Right lobe of liver (tissue), 6 donors: ENCODE data around the gene PHF2. TPM values are rescaled to one million over a fixed set of nuclear protein-coding genes. Genes with fewer than 3 reads are reported as not detected.

ENCODE experiments used
- ATAC-seq, 4 donors: fragments of 200-7000 bp; cut with Tn5 transposase; one replicate each; pipeline ENCODE4 v1.9.1; 2020; ENCODE audit warnings: mild to moderate bottlenecking in 4 of 4, moderate library complexity in 4 of 4
- DNase-seq, 3 donors: peaks; one replicate each; pipeline ENCODE4 v3.0.0-alpha.2; 2020
- H3K27ac ChIP-seq, 3 donors: fragments of 200-600 bp; one replicate each; pipeline ENCODE4 v1.8.0; 2022
- H3K27me3 ChIP-seq, 2 donors: fragments of 200-600 bp; one replicate each; pipeline ENCODE4 v1.8.0; 2022
- H3K36me3 ChIP-seq, 4 donors: fragments of 200-600 bp; sonication (generic) in 1 of 4; one replicate each; pipeline versions ENCODE4 v1.5.1 to v1.8.0; 2017 to 2022; ENCODE audit warnings: control low read depth in 1 of 4
- H3K4me1 ChIP-seq, 4 donors: fragments of 200-600 bp; sonication (generic) in 1 of 4; one replicate each; pipeline versions ENCODE4 v1.5.1 to v1.8.0; 2017 to 2022; ENCODE audit warnings: control low read depth in 1 of 4
- H3K4me3 ChIP-seq, 3 donors: fragments of 200-600 bp; one replicate each; pipeline ENCODE4 v1.8.0; 2022
- H3K9me3 ChIP-seq, 4 donors: fragments of 200-600 bp; sonication (generic) in 1 of 4; one replicate each; pipeline versions ENCODE4 v1.5.1 to v1.8.0; 2017 to 2022; ENCODE audit warnings: control low read depth in 1 of 4
- POLR2A ChIP-seq: fragments of 450-650 bp; IDR thresholded peaks from one replicate; pipeline ENCODE4 v1.6.1; 2017; ENCODE audit warnings: antibody characterized with exemption, mild to moderate bottlenecking
- WGBS: methylation state at CpG from one replicate; pipeline ENCODE4 v1.1.6; 2018; ENCODE audit warnings: low coverage, low lambda C conversion rate; ENCODE audit not compliant: insufficient coverage; ENCODE audit errors: missing lambda C conversion rate; 5-methylcytosine and 5-hydroxymethylcytosine counted together
- intact Hi-C, 2 donors: fragments of 100-400 bp; cut with DNase I; formaldehyde crosslinking; loops; one replicate each; pipeline versions ENCODE4 v1.11.2 to v1.14.1; 2022
- total RNA-seq, 6 experiments: library from RNA; depleted of rRNA in 2 of 6; stranded (reverse); fragments of >200 nt in 2 of 6; fragmentation: NEBNext Ultra II Directional in 3 of 6; extraction: Animal tissue kit (Norgen Biotek cat#: 25700) in 3 of 6; gene quantifications; one replicate each; pipeline versions ENCODE4 v1.1.0 to v1.2.4, GENCODE V29; 2016 to 2023
- TF ChIP-seq, protein P1 (sequence below), 4 donors: fragments of 200-600 bp in 3 of 4; fragments of 450-650 bp in 1 of 4; IDR thresholded peaks; one replicate each; pipeline versions ENCODE4 v1.5.1 to v1.8.0; 2016 to 2022; ENCODE audit warnings: antibody characterized with exemption in 4 of 4, mild to moderate bottlenecking in 2 of 4
- donor health status: DM: no; HTN: yes; CAD: no.
- donor health status: DM: no; HTN: no; CAD: no.
- donor health status: DM: no; HTN: no; CAD: no.
- donor health status: DM: no; HTN: yes; CAD: no.
- donor health status: DM: no; HTN: yes; CAD: no.

Gene PHF2
- total RNA-seq, 6 experiments from 2014 or later, result 6.3 to 8.5 (median 6.8) TPM

DNA sequence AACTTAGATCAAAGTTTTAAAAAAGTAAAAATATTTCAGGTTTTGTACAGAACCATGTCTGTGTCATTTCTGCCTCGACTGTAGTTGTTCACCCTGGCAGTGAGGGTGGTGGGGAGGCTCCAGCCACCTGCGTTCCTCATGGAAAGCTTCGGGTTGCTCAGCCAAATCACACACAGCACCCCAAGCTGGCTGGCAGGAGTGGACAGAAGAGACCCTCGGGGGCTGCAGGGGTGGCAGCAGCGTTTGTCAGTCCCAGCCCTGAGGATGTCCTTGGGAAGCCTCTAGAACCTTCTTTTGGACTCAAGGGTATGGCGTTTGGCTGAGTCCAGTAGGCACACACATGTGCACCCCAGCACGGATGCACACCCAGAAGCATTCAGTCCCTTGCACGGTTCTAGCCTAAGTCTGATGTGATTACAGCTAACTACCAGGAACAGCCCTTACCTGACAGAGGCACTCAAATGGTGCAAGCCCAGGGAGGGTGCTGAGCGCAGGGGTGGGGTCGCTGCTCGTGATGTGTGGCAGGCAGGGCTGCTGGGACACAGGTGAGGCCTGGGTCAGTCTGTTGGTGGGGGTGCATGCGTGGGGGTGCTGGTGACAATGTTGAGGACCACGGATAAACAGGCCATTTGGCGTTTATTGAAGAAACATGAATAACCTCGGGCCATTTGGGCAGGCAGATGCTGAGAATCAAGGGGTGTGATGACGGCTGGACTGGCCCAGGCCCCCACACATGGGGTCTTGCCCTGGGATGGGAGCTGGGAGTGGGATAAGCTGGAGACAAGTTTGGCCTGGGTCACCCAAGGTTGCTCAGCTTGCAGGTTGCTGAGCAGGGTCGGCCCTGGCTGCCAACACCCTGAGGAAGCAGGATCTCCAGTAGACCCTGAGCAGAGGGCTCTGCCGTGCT is 103.4 kb downstream of the PHF2 start:
- intact Hi-C loops, result loop anchor here (5.0 kb wide), 1 partner anchor 283 kb away; no protein-coding TSS in a partner anchor
- no peak overlapping the region for H3K27ac ChIP-seq
- peaks cover 0 to 10% (median 0%) of the 10 kb centered on the region in 4 donors for H3K4me1 ChIP-seq
- peak; percentile 13 to 50 (median 38) for DNase-seq
- no peak overlapping the region for H3K4me3 ChIP-seq
- no peaks in the 10 kb centered on the region for H3K27me3 ChIP-seq
- TF ChIP-seq POLR2A, result no peak
- TF ChIP-seq, protein P1, sequence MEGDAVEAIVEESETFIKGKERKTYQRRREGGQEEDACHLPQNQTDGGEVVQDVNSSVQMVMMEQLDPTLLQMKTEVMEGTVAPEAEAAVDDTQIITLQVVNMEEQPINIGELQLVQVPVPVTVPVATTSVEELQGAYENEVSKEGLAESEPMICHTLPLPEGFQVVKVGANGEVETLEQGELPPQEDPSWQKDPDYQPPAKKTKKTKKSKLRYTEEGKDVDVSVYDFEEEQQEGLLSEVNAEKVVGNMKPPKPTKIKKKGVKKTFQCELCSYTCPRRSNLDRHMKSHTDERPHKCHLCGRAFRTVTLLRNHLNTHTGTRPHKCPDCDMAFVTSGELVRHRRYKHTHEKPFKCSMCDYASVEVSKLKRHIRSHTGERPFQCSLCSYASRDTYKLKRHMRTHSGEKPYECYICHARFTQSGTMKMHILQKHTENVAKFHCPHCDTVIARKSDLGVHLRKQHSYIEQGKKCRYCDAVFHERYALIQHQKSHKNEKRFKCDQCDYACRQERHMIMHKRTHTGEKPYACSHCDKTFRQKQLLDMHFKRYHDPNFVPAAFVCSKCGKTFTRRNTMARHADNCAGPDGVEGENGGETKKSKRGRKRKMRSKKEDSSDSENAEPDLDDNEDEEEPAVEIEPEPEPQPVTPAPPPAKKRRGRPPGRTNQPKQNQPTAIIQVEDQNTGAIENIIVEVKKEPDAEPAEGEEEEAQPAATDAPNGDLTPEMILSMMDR (IDR thresholded peaks at IDR 0.05), result no peak
- ATAC-seq, result no peak
- no peaks in the 10 kb centered on the region for H3K9me3 ChIP-seq
- WGBS, result 77% methylated on average over 10 of the region's 18 CpGs
- peaks cover 0 to 8% (median 0%) of the 10 kb centered on the region in 4 donors for H3K36me3 ChIP-seq

GRCh38 chr9:93680443-93681268 is 104.3 kb downstream of the PHF2 start:
- ATAC-seq (no peak), DNase-seq (peak; percentile 19 to 43 (median 31))
- Histone ChIP-seq H3K27me3 (no peaks in the 10 kb centered on the region), H3K4me1 (peaks cover 0 to 10% (median 0%) of the 10 kb centered on the region in 4 donors), H3K9me3 (no peaks in the 10 kb centered on the region), H3K36me3 (peaks cover 0 to 3% (median 0%) of the 10 kb centered on the region in 4 donors), H3K4me3 (no peak overlapping the region), H3K27ac (no peak overlapping the region)
- TF ChIP-seq, protein P1 (IDR thresholded peaks at IDR 0.05), result no peak
- TF ChIP-seq POLR2A, result no peak
- intact Hi-C loops, result loop anchor here (5.0 kb wide), 1 partner anchor 282 kb away; no protein-coding TSS in a partner anchor
- 17% methylated on average over 2 of the region's 16 CpGs for WGBS

GRCh38 chr9:93681269-93682154 is 105.1 kb downstream of the PHF2 start:
- DNase-seq, result peak; percentile 9 to 52 (median 42)

More at GRCh38 chr9:93681269-93682154, 105.1 kb downstream of the PHF2 start:
- Histone ChIP-seq H3K4me3 (no peak overlapping the region), H3K36me3 (peaks cover 0 to 3% (median 0%) of the 10 kb centered on the region in 4 donors), H3K27ac (no peak overlapping the region), H3K27me3 (no peaks in the 10 kb centered on the region), H3K4me1 (peaks cover 0 to 10% (median 0%) of the 10 kb centered on the region in 4 donors), H3K9me3 (no peaks in the 10 kb centered on the region)
- intact Hi-C loops, result loop anchor here (5.0 kb wide), 1 partner anchor 281 kb away; no protein-coding TSS in a partner anchor
- no peak for TF ChIP-seq POLR2A
- TF ChIP-seq, protein P1 (IDR thresholded peaks at IDR 0.05), result no peak
- peak; percentile 6 to 61 (median 20) for ATAC-seq
- no CpG with 5 or more reads among the region's 25 CpGs for WGBS
